Measurements from ENCODE around the gene PPP2R5C.

DNA sequence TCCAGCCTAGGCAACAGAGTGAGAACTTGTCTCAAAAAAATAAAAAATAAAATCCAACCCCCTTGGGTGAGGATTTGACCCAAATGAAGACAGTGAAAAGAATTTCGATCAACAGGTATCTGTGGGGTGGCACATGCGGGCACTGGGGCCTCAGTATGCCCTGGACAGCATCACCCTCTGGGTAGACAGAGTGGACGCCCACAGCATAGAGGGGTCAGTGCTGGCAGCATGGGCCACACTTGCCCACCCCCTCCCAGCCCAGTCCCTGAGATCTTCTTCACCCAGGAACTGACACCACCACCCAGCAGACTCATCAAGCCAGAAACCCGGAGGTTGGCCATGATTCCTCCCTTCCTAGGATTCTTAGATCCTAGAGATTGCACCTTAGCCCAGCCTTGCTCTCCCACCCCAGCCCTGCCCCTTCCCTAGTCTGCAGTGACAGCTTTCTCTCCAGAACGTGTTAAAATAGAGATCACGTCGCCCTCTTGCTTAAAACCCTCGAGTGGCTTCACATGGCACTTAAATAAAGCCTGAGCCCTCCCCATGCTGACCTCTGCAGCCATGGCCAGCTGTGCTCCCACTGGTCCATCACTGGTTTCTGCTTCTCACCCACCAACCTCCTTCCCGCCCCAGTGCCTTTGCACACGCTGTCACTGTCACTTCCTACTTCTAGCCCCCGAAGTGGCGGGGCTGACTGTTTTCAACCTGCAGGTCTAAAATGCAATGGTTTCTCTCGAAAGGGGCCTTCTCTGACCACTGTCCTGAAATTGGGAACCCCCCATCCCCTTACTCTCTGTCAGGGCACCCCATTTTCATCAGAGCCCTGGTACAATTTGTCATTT lies 176.6 kb downstream of the PPP2R5C start:
- TF ChIP-seq, protein P1, sequence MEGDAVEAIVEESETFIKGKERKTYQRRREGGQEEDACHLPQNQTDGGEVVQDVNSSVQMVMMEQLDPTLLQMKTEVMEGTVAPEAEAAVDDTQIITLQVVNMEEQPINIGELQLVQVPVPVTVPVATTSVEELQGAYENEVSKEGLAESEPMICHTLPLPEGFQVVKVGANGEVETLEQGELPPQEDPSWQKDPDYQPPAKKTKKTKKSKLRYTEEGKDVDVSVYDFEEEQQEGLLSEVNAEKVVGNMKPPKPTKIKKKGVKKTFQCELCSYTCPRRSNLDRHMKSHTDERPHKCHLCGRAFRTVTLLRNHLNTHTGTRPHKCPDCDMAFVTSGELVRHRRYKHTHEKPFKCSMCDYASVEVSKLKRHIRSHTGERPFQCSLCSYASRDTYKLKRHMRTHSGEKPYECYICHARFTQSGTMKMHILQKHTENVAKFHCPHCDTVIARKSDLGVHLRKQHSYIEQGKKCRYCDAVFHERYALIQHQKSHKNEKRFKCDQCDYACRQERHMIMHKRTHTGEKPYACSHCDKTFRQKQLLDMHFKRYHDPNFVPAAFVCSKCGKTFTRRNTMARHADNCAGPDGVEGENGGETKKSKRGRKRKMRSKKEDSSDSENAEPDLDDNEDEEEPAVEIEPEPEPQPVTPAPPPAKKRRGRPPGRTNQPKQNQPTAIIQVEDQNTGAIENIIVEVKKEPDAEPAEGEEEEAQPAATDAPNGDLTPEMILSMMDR (IDR thresholded peaks at IDR 0.05; ENCODE audit: borderline replicate concordance, extremely low read depth, low read length, poor library complexity, severe bottlenecking) = no peak
- no peak for TF ChIP-seq EZH2 (IDR thresholded peaks at IDR 0.05; ENCODE audit: borderline replicate concordance, low read depth, low read length, severe bottlenecking)

Measured in DND-41 (cell line).